Common myeloid progenitor, CD34-positive (primary cell): ENCODE measurements around the gene CMTM3.

Source experiments
- CTCF ChIA-PET: fragments of 350-600 bp; sonication (Branson Sonifier 250); formaldehyde crosslinking; loops from one replicate; lab custom pipeline; 2021; ENCODE audit warnings: antibody characterized with exemption; lab: Charles Lee
- POLR2A ChIA-PET: fragments of 350-600 bp; sonication (Branson Sonifier 250); formaldehyde crosslinking; loops from one replicate; lab custom pipeline; 2021; ENCODE audit warnings: antibody characterized with exemption; lab: Charles Lee
- DNase-seq, 3 donors: peaks; one replicate each; pipeline versions ENCODE4 v3.0.0 to v3.0.0-alpha.2; 2013
- H3K27ac ChIP-seq, 2 experiments: 1 replicate in 1 of 2; 2 replicates in 1 of 2; pipeline ENCODE4 v1.7.0; 2013; ENCODE audit warnings: inconsistent platforms in 2 of 2, low read length in 2 of 2, mild to moderate bottlenecking in 2 of 2, low read depth in 1 of 2, moderate library complexity in 1 of 2; ENCODE audit not compliant: severe bottlenecking in 2 of 2, insufficient read depth in 1 of 2, poor library complexity in 1 of 2
- H3K27me3 ChIP-seq, 5 experiments: replicated peaks in 2 of 5; 1 replicate in 3 of 5; 2 replicates in 2 of 5; pipeline versions ENCODE4 v1.6.1 to v1.7.0; 2013; ENCODE audit warnings: low read length in 4 of 5, mild to moderate bottlenecking in 2 of 5, moderate library complexity in 2 of 5, inconsistent platforms in 1 of 5; ENCODE audit not compliant: insufficient read depth in 5 of 5, control insufficient read depth in 4 of 5
- H3K36me3 ChIP-seq, 4 experiments: 1 replicate in 2 of 4; 2 replicates in 2 of 4; pipeline versions ENCODE4 v1.6.1 to v1.7.0; 2013; ENCODE audit warnings: low read length in 3 of 4, control low read depth in 1 of 4, mild to moderate bottlenecking in 1 of 4; ENCODE audit not compliant: control insufficient read depth in 4 of 4, insufficient read depth in 4 of 4
- H3K4me1 ChIP-seq, 4 experiments: 1 replicate in 3 of 4; 2 replicates in 1 of 4; pipeline versions ENCODE4 v1.6.1 to v1.7.1; 2013; ENCODE audit warnings: low read length in 3 of 4, mild to moderate bottlenecking in 3 of 4, control low read depth in 1 of 4, inconsistent platforms in 1 of 4, moderate library complexity in 1 of 4; ENCODE audit not compliant: control insufficient read depth in 4 of 4, insufficient read depth in 4 of 4; ENCODE audit errors: control extremely low read depth in 1 of 4
- H3K4me3 ChIP-seq, 7 experiments: 1 replicate in 4 of 7; 2 replicates in 3 of 7; pipeline versions ENCODE4 v1.5.1 to v1.7.0; 2013; ENCODE audit warnings: mild to moderate bottlenecking in 7 of 7, low read length in 6 of 7, moderate library complexity in 6 of 7, inconsistent platforms in 2 of 7, low read depth in 2 of 7, control low read depth in 1 of 7; ENCODE audit not compliant: insufficient read depth in 4 of 7, control insufficient read depth in 1 of 7; ENCODE audit errors: extremely low read depth in 1 of 7
- H3K9me3 ChIP-seq, 5 experiments: 1 replicate in 4 of 5; 2 replicates in 1 of 5; pipeline versions ENCODE4 v1.6.1 to v1.7.1; 2013; ENCODE audit warnings: low read length in 4 of 5, mild to moderate bottlenecking in 2 of 5, inconsistent platforms in 1 of 5, low read depth in 1 of 5, moderate library complexity in 1 of 5; ENCODE audit not compliant: control insufficient read depth in 4 of 5, insufficient read depth in 2 of 5; ENCODE audit errors: control extremely low read depth in 1 of 5
- WGBS: methylation state at CpG from one replicate; pipeline ENCODE4 v1.1.5; 2013; ENCODE audit not compliant: insufficient coverage; 5-methylcytosine and 5-hydroxymethylcytosine counted together

The CMTM3 gene

DNA sequence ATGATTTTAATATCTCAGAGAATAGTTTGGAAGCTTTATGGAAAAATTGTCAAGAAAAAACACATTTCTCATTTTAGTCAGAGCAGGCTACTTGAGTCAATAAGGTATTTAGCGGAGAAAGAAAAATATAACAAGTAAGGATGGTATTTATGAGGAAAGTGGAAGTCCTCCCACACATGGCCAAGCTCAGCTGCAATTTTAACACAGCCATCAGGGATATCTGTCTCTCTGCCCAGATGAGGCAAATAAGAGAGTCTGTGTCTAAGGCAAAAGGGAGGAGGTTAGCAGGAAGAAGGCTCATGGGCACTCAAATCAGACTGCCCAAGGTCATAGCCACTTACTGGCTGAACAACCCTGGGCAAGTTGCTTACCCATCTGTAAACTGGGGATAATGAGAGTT is 30.4 kb upstream of the CMTM3 start:
- POLR2A ChIA-PET = interaction anchor here (1.7 kb wide), 1 partner anchor 21 kb away, joined by 6 read pairs; the partner anchor contains the start of gene CKLF
- 100% methylated on average over 1 of the region's 1 CpG for WGBS
- Histone ChIP-seq H3K4me1 (peaks cover 14 to 56% (median 38%) of the 10 kb centered on the region in 4 experiments), H3K4me3 (no peak overlapping the region), H3K27me3 (peaks cover 0 to 1% (median 0%) of the 10 kb centered on the region in 5 experiments), H3K9me3 (no peaks in the 10 kb centered on the region), H3K27ac (no peak overlapping the region), H3K36me3 (peaks cover 0 to 4% (median 0%) of the 10 kb centered on the region in 4 experiments)
- CTCF ChIA-PET = interaction anchor here (0.9 to 9.9 kb wide), 9 partner anchors 9 to 95 kb away, joined by 3 to 82 read pairs (median 5); partner anchors contain the start of gene CMTM1
- no peak for DNase-seq

DNA sequence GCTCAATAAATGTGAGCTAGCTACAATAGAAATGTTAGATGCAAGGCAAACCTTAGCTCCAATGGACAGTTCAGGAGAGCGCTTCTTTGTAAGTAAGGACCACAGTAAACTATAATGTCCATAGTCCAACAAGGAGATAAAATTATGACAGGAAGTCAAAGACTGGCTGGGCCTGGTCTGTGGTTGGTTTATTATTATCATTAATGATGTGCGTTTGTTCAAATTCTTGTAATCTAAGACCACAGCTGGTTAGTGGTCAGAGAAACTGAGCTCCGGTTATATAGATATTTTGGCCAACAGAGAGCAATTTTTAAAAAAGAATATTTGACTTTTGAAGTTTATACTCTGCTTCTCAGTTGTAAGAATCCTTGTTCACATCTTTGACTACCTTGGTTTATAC is 30.0 kb upstream of the CMTM3 start:
- ChIA-PET POLR2A (interaction anchor here (1.7 kb wide), 1 partner anchor 22 kb away, joined by 6 read pairs; the partner anchor contains the start of gene CKLF), CTCF (interaction anchor here (0.9 to 9.9 kb wide), 8 partner anchors 8 to 95 kb away, joined by 3 to 82 read pairs (median 4); partner anchors contain the start of gene CMTM1)
- peaks cover 0 to 1% (median 0%) of the 10 kb centered on the region in 5 experiments for H3K27me3 ChIP-seq
- DNase-seq = peak in 2 of 3 donors; percentile 62 to 75
- WGBS = 63% methylated on average over 1 of the region's 3 CpGs
- no peaks in the 10 kb centered on the region for H3K9me3 ChIP-seq
- H3K27ac ChIP-seq = no peak overlapping the region
- H3K4me3 ChIP-seq = no peak overlapping the region
- peaks cover 0 to 4% (median 0%) of the 10 kb centered on the region in 4 experiments for H3K36me3 ChIP-seq
- H3K4me1 ChIP-seq = peaks cover 14 to 60% (median 42%) of the 10 kb centered on the region in 4 experiments

GRCh38 chr16:66575060-66575459 is 29.4 kb upstream of the CMTM3 start:
- Histone ChIP-seq H3K4me1 (peaks cover 14 to 60% (median 44%) of the 10 kb centered on the region in 4 experiments), H3K36me3 (peaks cover 0 to 4% (median 0%) of the 10 kb centered on the region in 4 experiments), H3K9me3 (no peaks in the 10 kb centered on the region), H3K4me3 (no peak overlapping the region), H3K27ac (no peak overlapping the region), H3K27me3 (peaks cover 0 to 1% (median 0%) of the 10 kb centered on the region in 5 experiments)
- POLR2A ChIA-PET = interaction anchor here (1.7 kb wide), 1 partner anchor 22 kb away, joined by 6 read pairs; the partner anchor contains the start of gene CKLF
- 93% methylated on average over 3 of the region's 3 CpGs for WGBS
- CTCF ChIA-PET = interaction anchor here (0.9 to 9.9 kb wide), 10 partner anchors 8 to 96 kb away, joined by 3 to 82 read pairs (median 6); partner anchors contain the start of genes CKLF and CMTM1
- DNase-seq = no peak

- WGBS = 96% methylated on average over 4 of the region's 5 CpGs
- DNase-seq = no peak
- no peaks in the 10 kb centered on the region for H3K36me3 ChIP-seq
- CTCF ChIA-PET = interaction anchor here (1.9 to 9.9 kb wide), 5 partner anchors 12 to 54 kb away, joined by 6 to 82 read pairs (median 13); partner anchors contain the start of genes CKLF and CMTM1
- POLR2A ChIA-PET = no interaction called here
- H3K27ac ChIP-seq = no peak overlapping the region
- no peaks in the 10 kb centered on the region for H3K9me3 ChIP-seq
- peaks cover 12 to 56% (median 42%) of the 10 kb centered on the region in 4 experiments for H3K4me1 ChIP-seq
- no peak overlapping the region for H3K4me3 ChIP-seq
- H3K27me3 ChIP-seq = peaks cover 0 to 1% (median 0%) of the 10 kb centered on the region in 5 experiments
Measured at GRCh38 chr16:66576296-66576695, 28.2 kb upstream of the CMTM3 start.

GRCh38 chr16:66578651-66579531 is 25.6 kb upstream of the CMTM3 start, which contains the start of gene CMTM2:
TSS of gene CMTM2 (plus strand) at chr16:66579463. CDS start at chr16:66579608, 145 bp downstream.
- POLR2A ChIA-PET = interaction anchor here (0.6 to 1.7 kb wide), 3 partner anchors 9 to 25 kb away, joined by 3 to 4 read pairs (median 3); no protein-coding TSS in a partner anchor
- peak within 1 kb of the TSS in 4 of 7 experiments; percentile 7 to 59 (median 46) for H3K4me3 ChIP-seq
- peaks cover 8 to 38% (median 26%) of the 10 kb centered on the region in 4 experiments for H3K4me1 ChIP-seq
- DNase-seq = peak; percentile 83 to 97 (median 95)
- no peaks in the 10 kb centered on the region for H3K9me3 ChIP-seq
- peaks cover 0 to 1% (median 0%) of the 10 kb centered on the region in 5 experiments for H3K27me3 ChIP-seq
- no peaks in the 10 kb centered on the region for H3K36me3 ChIP-seq
- H3K27ac ChIP-seq = no peak within 1 kb of the TSS
- CTCF ChIA-PET = interaction anchor here (0.8 to 9.9 kb wide), 12 partner anchors 11 to 92 kb away, joined by 3 to 82 read pairs (median 6); partner anchors contain the start of gene CMTM1
- WGBS = 11% methylated on average over 67 of the region's 77 CpGs

DNA sequence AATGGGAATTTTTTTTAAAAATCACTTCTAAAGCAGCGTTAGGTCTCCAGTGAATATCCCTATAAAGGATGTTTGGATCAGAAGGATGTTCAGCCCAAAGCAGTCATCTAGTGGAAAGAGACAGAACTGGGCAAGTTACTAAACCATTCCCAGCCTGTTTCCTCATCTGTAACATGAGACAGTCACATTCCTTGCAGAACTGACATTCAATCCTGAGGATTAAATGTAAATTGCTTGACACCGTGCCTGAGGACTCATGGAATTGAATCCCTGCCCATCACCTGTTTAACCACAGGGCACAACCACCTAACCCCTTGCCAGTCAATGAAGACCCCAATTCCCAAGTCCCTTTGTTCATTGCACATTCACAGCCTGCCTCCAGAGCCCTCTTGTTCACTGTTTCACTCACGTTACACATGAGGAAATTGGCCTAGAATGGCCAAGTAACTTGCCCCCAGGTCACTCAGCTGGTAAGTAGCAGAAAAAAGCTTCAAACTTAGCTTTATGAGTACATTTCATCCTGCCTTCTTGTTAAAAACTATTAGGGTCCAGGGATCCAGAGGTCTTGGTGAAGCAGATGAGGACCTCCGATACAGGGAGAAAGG is 23.8 kb upstream of the CMTM3 start:
- WGBS = 95% methylated on average over 4 of the region's 4 CpGs
- CTCF ChIA-PET = interaction anchor here (1.2 to 6.1 kb wide), 9 partner anchors 9 to 100 kb away, joined by 3 to 41 read pairs (median 5); no protein-coding TSS in a partner anchor
- DNase-seq = no peak
- Histone ChIP-seq H3K9me3 (no peaks in the 10 kb centered on the region), H3K27me3 (peaks cover 0 to 1% (median 0%) of the 10 kb centered on the region in 5 experiments), H3K4me1 (peaks cover 8 to 36% (median 29%) of the 10 kb centered on the region in 4 experiments), H3K36me3 (no peaks in the 10 kb centered on the region), H3K27ac (no peak overlapping the region), H3K4me3 (no peak overlapping the region)
- POLR2A ChIA-PET = no interaction called here
